DMS 273 (cell line): ENCODE data around the gene CD200.
A peak's percentile ranks its signal among the peaks of the same experiment; 100 is the strongest.

ENCODE experiments used
- DNase-seq: peaks from one replicate; lab custom pipeline; 2025; ENCODE audit not compliant: unreplicated experiment; lab: John Stamatoyannopoulos, UW

CD200 gene

GRCh38 chr3:112327371-112327951 lies 5.5 kb upstream of the CD200 start:
- peak; percentile 77 for DNase-seq

DNA sequence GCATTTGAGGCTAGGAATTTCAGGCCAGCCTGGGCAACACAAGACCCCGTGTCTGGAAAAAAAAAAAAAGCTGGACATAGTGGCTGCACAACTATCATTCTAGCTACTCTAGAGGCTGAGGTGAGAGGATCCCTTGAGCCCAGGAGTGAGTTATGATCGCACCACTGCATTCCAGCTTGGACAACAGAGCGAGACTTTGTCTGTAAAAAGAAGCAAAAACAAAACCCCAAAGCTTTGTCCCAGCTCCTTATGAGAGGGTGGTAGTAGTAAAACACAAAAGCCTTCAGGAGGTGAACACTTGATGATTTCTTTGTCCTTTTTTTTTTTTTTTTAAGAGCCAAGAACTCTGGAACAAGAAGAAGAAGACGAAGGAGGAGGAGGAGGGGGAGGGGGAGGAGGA lies 1.1 kb upstream of the CD200 start:
- DNase-seq, result no peak

- peak; percentile 28 for DNase-seq
Observed at GRCh38 chr3:112333381-112334317, 693 bp downstream of the CD200 start.

DNA sequence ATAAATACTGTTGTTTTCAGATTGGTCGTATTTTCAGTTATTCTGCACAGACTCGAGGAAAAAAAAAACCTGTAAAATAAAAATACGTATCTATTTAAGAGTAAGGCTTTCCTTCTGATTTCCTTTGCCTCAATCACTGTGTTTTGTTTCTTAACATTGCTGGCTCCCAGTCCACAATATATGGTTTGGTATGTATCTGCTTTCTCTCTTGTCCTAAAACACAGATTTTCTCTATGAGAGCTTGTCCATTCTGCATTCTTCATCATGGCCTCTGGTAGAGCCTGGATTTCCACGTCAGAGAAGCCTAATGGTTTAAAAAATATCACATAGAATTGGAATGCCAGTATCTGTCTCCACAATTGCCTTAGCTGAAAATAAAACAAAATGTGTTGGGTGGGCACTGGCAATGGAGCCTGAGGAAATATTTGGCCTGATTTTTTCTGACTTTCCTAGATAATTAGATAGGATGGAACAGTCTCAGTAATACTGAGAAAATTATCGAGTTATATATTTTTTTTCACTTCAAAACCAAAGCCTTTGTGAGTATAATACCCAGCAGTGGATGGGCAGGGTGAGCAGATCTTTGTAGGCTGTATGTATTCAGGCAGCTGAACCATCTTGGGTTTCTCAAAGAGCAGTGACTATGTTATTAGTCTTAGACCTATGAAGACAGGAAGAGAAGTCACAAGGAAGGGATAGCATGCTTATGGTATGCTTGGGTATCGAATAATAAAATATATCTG lies 1.9 kb downstream of the CD200 start:
- no peak for DNase-seq

DNA sequence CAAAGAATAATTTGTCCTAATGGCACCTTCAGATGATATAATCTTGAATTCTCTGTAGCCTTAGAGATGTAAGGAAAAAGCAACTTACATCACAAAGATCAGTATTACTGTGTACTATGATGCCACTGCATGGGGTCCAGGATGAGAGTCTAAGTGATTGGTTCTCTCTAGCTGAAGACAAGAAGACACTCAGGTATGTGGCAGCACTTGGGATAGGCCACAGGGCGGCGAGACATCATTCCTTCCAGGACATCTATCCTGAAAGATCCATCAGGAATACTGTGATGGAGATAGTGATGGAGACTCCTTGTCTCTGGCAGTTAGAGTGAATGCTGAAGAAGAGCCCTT lies 2.5 kb downstream of the CD200 start:
- no peak for DNase-seq

- DNase-seq, result no peak
Observed at GRCh38 chr3:112338021-112338726, 5.2 kb downstream of the CD200 start.

- DNase-seq, result no peak
Observed at GRCh38 chr3:112338727-112339056, 5.7 kb downstream of the CD200 start.

DNA sequence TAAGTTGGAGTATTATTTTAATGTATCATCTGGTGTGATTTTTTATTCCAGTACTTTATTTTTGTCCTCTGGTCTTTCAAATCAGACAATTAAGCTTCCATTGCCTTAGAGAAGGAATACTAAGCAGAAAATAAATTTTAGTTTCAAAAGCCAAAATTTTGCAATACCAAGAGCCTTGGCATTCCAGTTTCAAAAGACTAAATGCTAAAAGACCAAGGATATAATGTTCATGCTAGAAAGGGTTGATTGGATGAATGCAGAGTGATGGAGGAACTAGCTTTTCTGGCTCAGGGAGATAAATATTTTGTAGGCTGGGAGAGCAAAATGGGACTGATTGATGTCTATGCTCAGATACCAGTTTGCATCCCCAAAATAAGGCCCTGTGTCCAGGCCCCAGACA lies 6.2 kb downstream of the CD200 start:
- DNase-seq, result no peak

DNA sequence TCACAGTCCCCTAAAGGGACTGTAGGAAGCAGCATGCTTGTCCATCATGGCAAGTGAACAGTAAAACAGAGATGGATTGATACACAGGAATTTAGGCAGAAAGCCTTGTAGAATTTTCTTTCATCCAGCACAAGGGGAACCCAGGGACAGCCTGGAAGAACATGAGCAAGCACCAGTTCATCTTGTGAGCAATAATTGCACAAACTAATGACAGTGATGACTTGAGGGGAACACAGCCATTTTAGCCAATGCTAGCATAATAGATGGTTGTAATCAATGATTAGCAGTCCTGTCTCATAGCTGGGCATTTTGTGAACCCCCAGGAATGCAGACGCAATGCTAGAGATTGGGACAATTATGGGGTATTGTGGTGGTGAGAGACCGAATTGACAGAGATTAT lies 6.7 kb downstream of the CD200 start:
- no peak for DNase-seq

DNA sequence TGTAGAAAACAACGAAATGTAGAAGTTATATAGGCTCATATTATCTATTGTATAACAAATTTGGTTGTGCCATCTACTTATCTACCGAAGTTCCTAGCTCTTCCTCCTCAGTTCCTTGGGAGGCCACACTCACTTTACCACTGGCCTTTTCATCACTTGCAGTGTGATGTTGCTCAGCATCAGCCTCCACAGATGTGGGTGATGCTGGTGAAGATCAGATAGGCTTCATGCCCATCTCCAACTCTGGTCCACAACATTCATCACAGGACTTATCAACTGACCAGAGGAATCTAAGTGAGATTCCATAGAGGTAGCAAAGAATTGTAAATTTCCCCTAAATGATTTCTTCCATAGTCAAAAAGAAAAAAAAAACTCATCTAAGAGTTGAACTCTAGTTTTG lies 8.4 kb downstream of the CD200 start:
- DNase-seq, result no peak

- no peak for DNase-seq
Observed at GRCh38 chr3:112345681-112346080, 12.7 kb downstream of the CD200 start.

DNA sequence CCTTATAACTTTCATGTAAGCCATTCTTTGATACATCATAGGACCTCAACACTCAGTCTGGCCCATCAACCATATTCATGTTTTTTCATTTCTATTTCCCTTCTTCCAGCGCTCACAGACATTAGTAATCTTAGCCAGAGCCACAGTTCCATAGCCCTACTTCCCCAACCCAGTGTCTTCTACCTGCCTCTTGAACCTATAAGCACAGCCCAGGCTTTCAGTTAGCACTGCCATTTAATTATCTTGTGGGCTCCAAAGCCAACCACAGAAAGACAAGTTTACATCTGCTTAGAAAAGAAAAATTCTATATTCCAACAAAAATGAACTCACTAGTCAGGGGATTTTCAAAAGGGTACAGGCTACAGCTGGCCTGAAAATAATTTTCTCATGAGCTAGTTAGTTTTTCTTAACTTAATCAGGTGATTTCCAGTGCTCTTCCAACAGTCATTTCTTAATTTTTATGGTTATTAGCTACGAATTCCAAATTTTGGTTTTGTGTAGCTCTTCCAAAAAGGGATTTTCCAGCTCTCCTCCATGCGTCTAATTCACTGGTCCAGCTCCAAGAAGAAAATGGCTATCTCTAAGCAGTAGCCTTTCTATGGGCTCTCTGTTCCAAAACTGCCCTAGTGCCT lies 13.7 kb downstream of the CD200 start:
- DNase-seq, result no peak

- DNase-seq, result no peak
Observed at GRCh38 chr3:112348943-112349342, 16.0 kb downstream of the CD200 start.

DNA sequence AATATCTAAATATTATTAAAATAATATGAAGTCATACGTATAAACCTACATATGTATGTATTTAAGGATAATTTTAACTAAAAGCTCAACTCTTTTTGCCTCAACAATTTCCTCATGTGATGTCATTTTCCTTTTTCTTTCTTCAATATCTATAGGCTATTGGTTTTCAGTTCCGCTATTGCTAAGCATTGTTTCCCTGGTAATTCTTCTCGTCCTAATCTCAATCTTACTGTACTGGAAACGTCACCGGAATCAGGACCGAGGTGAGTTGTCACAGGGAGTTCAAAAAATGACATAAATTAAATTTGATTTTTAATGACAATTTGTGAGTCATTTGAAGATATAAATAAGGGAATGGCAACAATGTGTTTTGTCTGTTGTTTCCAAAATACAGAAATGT lies 16.6 kb downstream of the CD200 start:
- no peak for DNase-seq

DNA sequence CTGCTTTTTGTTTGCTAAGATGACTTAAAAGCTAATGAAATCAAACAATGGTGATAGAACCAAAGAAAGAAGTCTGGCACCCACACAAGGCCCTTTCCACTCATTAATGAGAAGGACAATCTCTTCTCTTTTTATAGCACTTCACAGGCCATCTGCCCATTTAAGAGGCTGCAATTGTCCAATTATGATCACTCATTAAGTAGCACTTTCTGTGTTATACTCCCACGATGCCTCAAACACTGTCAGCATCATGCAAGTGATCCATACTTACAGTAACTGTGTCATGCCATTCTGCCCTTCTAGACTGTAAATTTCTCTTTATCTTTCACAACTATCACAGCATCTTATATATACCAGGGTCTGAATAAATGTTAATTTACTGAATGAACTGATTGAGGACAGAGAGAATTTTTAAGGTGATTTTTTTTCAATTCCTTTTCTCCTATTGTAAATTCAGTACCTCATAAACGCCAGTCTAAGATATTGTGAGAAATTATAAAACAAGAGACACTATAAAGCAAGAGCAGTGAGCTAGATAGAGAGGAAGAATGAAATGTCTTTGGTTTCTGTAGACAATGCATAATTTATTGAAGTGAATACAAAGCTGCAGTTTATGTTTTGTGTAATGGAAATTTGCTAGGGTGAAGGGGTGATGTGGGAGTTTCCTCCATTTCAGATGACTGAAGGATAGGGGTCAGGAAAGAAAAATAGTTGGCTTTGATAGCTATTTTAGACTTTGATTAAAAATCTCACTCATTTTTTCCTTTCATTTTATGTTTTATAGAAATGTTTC lies 17.3 kb downstream of the CD200 start:
- DNase-seq, result no peak

DNA sequence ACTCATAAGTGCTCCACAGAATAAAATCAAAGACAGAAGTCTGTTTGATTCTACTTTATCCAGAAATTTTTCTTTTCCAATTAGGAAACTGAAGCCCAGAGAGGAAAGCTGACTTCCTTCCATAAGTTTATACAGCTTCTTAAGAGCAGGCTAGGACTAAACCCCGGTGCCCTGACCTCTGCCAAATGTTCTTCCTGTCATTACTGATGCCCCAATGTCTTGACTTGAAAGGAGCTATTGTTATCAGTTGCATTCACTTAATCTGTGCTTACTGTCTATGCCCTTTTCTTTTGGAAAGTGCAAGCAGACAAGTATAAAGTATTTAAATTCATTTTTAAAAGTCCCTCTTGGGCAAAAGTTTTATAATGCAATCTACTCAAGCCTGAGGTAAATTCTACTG lies 18.1 kb downstream of the CD200 start:
- no peak for DNase-seq

- peak; percentile 43 for DNase-seq
Observed at GRCh38 chr3:112351823-112352222, 18.9 kb downstream of the CD200 start.

- DNase-seq, result no peak
Observed at GRCh38 chr3:112352720-112353119, 19.8 kb downstream of the CD200 start.

DNA sequence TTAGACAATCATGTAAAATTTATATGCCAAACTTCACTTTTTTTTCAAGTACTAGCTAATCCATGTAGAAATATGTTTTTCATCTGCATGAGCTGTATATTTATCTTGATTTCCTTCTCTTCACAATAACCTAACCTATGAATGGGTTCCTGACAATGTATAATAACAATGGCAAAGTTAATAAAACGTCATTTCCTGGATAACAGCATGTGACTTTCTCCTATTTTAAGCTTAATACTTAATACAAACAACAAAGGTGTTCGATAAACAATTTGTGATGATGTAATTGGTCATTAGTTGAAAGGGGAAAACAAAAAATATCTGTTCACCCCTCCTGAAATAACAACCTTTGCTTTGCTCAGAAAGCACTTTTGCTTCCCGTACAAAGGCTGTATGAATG lies 20.4 kb downstream of the CD200 start:
- DNase-seq, result no peak

DNA sequence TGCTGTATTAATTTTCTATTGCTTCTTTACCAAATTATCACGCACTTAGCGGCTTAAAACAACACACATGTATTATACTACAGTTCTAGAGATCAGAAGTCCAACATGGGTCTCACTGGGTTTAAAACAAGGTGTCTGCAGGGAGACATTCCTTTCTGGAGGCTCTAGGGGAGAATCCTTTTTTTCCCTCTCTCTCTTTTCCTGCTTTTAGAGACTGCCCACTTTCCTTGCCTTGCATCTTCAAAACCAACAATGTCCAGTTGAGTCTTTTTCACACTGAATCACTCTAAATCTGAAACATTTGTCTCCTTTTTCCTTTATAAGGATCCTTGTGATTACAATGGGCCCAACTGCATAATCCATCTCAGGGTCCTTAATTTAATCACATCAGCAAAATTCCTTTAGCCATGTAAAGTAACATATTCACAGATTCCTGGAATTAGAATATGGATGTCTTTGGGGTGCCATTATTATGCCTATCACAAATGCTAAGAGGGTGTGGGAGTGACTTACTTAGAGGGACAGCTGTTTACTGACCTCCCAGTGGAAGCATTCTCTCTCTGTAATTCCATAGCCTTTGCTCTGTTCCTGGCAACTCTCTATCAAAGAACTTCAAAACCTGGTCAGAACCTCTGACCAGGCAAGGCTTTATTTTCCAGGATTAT lies 21.8 kb downstream of the CD200 start:
- no peak for DNase-seq
